ENCODE results near the gene XAB2. TPM values are rescaled to one million over a fixed set of nuclear protein-coding genes. Genes with fewer than 3 reads are reported as not detected.

XAB2 gene
- 10 to 100 TPM; 33.3 to 47.0 (median 34.9) TPM for polyA plus RNA-seq (ENCODE audit: insufficient read length in 4 of 4)

DNA sequence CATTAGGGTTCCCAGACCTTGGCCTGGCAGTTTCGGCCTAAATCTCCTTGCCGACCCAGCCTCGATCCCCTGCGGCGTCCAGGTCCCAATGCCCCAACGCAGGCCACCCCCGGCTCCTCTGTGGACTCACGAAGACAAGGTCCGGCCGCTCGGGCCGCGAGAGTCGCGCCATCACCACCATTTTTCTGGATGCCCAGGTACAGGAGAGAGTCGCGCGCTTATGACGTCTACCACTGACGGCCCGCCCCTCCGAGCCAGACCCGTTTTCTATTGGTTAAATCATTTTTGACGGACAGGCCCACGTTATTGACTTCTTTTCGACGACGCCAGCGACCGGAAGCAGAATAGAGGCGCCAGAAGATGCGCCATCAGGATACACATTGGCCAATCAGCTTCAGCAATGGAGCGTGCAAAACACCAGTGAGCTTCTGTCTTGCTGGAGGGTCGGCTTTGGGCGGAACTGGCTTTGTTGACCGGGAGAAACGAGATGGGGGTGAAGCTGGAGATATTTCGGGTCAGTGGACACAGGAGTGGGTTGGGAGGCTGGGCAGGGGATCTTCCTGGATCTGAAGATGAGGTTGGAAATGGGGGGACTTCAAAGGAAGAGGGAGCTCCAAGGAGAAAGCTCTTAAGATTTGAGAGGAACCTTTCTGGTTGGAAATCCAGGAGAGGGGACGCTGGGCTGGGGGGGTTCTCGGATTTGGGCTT, at the start of gene XAB2, which contains the start of gene PET100:
Gene XAB2, minus strand, starts transcription at position 199 of the 708 bp plus-strand sequence. Its CDS starts 18 bp downstream, at position 181.
Gene PET100, plus strand, starts transcription at position 447 of the 708 bp plus-strand sequence. Its CDS starts 41 bp downstream, at position 488.
- peak; percentile 96 to 99 (median 98) for DNase-seq (ENCODE audit: low read depth in 4 of 4, low spot score in 3 of 4)

DNA sequence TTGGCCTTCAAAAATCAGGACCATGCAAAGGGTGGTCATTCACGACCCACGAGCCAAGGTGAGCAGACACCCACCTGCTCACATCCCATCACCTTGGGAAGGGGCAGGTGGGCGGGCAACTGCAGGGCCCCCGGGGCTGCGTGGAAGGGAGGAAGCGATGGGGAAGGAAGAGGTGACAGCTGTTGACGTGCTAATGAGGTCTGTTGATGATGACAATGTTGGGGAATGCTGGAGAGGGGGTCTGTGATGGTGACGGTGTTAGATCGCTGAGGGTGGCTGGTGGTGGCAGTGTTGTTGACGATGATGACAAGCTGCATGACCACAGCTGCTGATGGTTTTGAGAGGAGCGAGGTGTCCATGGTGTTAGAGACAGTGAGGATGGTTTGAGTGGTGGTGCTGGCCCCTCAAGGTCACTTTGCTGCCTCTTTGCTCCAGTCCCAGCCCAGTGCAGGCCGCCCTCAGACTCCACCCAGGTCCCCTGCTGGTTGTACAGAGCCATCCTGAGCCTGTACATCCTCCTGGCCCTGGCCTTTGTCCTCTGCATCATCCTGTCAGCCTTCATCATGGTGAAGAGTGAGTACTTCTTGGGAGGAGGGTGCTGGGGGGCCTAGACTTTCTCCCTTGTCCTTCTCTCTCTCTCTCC, 48.4 kb upstream of the XAB2 start:
- DNase-seq (ENCODE audit: low read depth in 4 of 4, low spot score in 3 of 4), result no peak

DNA sequence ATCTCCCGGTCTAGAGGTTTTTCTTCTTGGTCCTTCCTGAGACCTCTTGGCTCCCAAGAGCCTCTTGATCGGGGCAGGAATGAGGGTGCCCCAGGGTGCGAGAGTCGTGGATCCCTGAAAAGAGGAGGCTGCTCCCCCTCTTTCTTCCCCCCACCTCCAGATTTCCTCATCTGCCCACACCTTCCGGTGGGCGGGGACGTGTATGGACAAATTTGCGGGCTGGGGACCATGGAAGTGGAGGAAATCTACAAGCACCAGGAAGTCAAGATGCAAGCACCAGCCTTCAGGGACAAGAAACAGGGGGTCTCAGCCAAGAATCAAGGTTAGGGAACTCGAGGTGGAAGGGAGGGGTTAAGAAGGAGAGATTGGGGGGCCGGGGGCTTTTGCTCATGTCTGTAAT, 47.5 kb upstream of the XAB2 start, which contains the start of gene MCEMP1:
Gene MCEMP1, plus strand, starts transcription at position 237 of the 400 bp plus-strand sequence. Its CDS starts 31 bp downstream, at position 268.
- no peak for DNase-seq (ENCODE audit: low read depth in 4 of 4, low spot score in 3 of 4)

DNA sequence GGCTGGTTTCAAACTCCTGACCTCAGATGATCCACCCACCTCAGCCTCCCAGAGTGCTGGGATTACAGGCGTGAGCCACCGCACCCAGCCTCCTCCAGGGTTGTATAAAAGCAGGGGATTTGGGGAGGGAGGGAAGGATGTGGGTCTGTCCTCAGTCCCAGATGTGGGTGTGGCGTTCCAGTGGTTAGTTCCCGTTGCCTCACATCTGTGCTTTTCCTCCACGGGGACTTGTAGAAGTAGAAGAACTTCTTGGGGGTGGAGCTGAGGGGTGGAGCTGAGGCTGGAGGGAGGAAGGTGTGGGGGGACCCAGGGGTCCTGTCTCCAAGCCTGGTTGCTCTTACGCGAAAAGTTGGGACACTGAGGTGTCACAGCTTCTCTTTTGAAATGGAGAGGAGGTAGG, 47.0 kb upstream of the XAB2 start:
- no peak for DNase-seq (ENCODE audit: low read depth in 4 of 4, low spot score in 3 of 4)

DNA sequence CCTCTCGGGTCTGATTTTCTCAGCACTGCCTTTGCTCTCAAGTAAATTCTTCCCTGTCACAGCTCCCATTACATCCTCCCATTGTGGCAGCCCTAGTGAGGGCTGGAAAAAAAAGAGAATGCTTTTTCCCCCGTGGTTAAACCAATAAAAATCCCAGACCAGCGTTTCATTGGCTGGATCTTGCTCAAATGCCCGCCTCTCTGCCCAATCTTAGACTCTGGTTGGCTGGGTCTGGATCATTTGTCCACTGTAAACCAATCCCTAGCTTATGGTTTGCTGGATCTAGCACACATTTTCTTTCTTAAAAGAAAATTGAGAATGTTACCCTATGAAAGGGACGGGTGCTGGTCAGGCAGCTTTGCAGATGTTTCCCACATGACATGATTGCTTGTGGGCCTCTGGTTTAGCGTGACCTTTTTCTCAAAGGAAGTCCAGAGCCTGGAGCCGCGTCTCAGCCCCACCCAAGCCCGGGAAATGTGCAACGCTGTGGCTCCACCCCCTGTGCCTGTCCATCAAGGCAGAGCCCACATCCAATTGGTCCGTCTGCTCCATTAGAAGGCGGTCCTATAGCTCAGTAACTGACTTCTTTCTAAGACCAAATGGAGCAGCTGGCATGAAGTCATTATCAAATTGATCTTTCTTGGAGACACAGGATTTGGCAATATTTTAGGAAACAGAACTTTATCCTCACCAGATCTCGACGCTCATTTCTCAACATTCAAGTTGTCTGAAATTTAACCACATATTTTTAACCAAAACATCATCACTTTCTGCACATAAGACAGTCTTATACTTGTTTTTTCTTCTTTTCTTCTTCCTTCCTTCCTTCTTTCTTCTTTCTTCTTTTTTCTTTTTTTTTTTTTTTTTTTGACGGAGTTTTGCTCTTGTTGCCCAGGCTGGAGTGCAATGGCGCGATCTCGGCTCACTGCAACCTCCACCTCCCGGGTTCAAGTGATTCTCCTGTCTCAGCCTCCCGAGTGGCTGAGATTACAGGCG, 45.0 kb upstream of the XAB2 start:
- DNase-seq (ENCODE audit: low read depth in 4 of 4, low spot score in 3 of 4), result no peak

DNA sequence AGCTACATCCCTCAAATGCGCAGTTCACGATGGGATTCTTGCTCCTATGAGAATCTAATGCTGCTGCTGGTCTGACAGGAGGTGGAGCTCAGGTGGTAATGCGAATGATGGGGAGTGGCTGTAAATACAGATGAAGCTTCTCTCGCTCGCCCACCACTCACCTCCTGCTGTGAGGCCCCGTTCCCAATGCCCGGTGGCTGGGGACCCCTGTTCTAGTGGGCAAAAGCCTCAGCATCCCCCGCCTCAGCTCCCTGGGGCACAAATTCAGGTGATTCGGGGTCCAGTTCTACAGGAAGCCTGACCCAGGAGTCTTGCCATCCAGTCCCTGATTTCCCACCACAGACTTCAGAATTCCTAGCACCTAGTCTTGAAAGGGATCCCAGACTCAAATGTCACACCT, 43.2 kb upstream of the XAB2 start:
- DNase-seq (ENCODE audit: low read depth in 4 of 4, low spot score in 3 of 4), result no peak

DNA sequence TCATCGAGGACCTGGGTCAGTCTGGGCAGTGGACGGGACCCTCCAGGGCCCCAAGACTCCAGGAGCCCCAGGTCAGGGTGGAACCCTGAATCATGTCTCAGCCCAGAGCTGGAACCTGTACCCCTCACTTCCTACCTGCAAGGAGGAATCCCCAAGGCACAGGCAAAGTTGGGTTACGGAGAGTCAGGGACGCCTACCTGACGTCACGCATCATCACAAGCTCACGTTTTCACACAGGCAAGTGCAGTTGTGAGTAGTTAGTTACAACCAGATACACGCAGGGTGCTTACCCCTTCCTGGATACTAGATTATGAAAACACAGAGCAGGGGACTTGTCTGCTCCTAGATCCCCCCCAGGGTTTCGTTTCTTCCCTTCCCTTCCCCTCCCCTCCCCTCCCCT, 41.4 kb upstream of the XAB2 start:
- DNase-seq (ENCODE audit: low read depth in 4 of 4, low spot score in 3 of 4), result no peak

DNA sequence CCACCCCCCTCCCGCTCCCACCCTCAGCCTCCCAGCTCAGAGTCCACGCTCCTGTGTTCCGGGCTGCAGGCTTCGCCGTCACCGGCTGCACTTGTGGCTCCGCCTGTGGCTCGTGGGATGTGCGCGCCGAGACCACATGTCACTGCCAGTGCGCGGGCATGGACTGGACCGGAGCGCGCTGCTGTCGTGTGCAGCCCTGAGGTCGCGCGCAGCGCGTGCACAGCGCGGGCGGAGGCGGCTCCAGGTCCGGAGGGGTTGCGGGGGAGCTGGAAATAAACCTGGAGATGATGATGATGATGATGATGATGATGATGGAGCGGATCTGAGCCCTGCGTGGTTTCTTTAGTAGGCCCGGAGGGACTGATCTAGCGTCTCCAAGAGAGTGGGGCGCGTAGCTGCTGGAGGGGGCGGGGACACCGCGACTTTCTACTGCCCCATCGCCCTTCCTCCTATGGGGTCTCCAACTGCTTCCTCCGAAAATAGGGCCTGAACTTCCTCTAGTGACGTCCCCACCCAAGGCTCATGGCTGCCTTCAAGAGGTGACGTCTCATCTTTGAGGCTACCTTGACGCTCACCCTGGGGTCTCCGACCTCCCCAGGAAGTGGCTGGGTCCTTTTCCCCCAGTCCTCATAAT, 40.9 kb upstream of the XAB2 start:
- no peak for DNase-seq (ENCODE audit: low read depth in 4 of 4, low spot score in 3 of 4)

DNA sequence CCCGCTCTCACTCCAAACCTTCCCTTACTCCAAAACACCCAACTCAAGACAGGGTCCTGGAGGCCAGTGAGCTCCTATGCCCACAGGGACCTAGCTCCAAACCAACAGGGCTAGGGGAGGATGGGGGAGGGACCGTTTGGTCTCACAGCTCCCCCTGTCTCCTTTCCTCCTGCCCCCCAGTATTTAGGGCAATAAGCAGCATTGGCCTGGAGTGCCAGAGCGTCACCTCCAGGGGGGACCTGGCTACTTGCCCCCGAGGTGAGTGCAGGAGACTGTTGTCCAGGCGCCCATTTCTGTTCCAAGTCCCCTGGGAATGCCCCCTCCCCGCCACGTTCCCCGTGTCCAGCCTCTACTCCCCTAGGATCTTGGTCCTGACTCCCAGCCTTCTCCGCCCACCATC, 40.3 kb upstream of the XAB2 start:
- DNase-seq (ENCODE audit: low read depth in 4 of 4, low spot score in 3 of 4), result no peak

DNA sequence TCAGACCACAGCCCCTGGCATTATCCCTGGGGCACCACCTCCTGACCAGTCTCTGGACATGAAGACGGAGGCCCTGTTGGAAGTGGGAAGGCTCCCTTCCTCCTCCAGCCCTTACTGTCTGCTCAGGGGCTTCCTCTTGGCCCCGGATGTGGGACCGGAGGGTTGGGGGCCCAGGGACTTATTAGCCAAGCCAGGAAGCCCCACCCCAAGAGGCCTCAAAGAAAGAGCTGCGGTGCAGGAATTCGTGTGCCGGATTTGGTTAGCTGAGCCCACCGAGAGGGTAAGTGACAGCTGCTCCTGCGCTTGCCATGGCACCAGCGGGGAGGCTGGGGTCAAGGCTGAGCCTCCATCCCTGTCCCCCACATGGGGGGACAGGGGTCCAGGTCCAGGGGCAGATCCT, 39.5 kb upstream of the XAB2 start, which contains the start of gene RETN:
Gene RETN, plus strand, starts transcription at position 208 of the 400 bp plus-strand sequence. CDS start 278 bp downstream, outside the sequence.
- DNase-seq (ENCODE audit: low read depth in 4 of 4, low spot score in 3 of 4), result no peak

DNA sequence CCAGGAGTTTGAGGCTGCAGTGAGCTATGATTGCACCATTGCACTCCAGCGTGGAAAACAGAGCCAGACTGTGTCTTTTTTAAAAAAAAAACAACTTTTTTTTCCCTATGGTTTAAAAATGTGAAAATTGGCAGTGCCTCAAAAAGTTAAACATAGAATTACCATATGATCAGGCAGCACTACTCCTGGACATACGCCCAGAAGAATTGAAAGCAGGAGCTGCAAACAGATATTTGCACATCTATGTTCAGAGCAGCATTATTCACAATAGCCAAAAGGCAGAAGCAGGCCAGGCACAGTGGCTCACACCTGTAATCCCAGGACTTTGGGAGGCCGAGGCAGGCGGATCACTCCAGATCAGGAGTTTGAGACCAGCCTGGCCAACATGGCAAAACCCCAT, 35.7 kb upstream of the XAB2 start:
- no peak for DNase-seq (ENCODE audit: low read depth in 4 of 4, low spot score in 3 of 4)

DNA sequence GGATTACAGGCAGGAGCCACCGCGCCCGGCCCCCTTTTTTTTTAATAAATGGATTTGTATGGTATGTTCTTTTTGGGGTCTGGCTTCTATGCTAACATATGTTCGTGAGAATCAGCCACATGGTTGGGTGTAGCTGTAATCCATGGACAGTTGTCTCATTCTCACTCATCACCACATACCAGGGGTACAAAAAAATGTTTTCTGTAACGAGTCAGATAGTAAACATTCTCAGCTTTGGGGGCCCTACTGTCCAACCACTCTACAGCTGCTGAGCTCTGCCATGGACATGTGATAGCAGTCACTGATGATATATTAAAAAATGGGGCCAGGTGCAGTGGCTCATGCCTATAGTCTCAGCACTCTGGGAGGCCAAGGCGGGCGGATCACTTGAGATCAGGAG, 34.4 kb upstream of the XAB2 start:
- DNase-seq (ENCODE audit: low read depth in 4 of 4, low spot score in 3 of 4), result no peak

DNA sequence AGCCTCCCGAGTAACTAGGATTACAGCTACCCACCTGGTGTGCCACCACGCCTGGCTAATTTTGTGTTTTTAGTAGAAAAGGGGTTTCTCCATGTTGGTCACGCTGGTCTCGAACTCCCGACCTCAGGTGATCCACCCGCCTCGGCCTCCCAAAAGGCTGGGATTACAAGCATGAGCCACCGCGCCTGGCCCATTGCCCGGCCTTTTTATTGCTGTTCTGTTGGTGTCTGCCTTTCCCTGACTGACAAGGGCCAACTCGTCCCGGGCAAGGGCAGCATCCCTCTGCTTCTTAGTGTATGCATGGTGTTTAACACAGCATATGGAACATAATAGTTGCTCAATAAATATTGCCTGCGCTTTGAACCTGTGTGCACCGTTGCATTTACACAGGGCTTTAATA, 33.3 kb upstream of the XAB2 start:
- DNase-seq (ENCODE audit: low read depth in 4 of 4, low spot score in 3 of 4), result no peak

DNA sequence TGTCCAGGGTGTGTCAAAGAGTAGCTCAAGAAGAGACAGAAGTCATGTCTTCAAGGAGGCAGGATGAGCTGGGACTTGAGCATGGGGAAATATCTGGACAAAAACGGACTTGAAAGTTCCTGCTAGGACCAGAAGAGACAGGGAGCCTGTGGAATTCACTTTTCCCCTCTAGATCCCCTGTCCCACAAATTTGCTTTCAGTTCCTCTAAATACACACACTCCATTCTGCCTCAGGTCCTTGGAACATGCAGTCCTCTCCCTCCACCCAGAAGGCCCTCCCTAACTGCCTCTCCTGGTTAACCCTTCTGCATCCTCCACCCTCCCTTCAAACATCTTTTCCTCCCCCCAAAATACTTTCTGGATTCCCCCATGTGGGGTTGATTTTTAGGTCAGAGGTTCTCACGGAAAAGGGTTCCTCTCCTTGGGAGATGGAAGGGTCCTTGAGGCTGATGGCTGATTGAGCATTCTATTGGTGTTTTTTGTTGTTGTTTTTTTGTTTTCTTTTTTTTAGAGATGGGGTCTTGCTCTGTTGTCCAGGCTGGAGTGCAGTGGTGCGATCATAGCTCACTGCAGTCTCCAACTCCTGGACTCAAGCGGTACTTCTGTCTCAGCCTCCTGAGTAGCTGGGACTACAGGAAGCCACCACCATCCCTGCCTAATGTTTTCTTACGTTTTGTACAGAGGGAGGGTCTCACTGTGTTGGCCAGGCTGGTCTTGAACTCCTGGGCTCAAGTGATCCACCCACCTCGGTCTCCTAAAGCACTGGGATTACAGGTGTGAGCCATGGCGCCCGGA, 32.6 kb upstream of the XAB2 start:
- DNase-seq (ENCODE audit: low read depth in 4 of 4, low spot score in 3 of 4), result no peak

DNA sequence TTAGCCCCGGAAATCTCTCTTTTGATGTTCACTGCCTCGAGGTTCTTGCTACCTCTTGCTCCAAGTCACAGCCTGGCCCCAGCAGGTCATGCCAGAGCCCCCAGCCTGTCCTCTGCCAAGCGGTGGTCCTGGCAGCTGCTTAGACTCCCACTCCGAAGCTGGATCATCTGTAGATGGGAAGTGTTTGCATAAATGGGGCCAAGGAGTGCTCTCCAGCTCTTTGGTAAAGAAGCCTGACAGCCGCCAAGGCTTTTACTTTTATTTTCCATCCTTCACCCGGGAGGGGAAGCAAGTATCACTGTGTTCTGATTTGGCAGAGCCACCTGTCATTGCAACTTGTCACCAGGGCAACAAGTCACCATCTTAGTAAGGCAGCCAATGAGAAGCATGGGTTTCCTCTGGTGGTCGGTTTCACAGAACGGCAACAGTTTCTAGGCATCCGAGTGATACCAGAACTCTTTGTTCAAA, 28.9 kb upstream of the XAB2 start:
- no peak for DNase-seq (ENCODE audit: low read depth in 4 of 4, low spot score in 3 of 4)

DNA sequence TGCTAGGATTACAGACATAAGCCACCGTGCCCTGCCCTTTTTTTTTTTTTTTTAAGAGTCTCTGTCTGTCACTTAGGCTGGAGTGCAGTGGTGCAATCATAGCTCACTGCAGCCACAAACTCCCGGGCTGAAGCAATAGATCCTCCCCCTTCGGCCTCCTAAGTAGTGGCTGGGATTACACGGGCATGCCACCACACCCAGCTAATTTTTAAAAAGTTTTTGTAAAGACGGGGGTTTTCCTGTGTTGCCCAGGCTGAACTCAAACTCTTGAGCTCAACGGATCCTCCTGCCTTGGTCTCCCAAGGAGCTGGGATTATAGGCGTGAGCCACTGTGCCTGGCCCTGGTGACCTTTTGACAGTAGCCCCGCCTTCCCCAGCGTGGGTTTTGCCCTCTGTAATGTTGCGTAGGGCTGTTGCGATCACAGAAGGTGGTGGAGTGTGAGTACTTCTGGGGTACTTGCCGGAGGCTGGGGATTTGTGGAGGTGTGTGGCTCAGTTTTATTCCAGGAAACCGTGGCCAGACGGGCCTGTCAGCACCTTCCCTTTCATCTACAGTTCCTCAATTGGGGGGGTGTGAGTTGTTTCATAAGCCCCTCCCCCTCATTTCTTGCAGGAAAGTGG, 27.9 kb upstream of the XAB2 start:
- no peak for DNase-seq (ENCODE audit: low read depth in 4 of 4, low spot score in 3 of 4)

DNA sequence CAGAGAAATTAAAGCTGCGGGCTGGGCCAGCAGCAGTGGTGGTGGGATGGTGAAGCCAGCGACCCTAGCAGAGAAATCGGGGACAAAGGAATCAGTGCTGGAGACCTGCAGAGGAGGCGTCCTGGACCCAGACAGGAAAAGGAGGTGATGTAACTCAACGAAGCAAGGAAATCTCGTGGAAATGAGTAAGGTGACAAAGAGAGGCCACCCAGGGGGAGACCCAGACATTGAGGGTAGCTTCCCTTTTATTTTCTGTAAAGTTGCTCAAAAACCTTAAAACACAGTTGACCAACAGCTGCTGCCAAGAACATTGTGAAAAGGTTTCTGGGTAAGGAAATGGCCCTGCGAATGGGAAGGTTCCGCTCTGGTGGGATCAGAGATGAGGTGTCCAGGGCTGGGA, 26.2 kb upstream of the XAB2 start:
- no peak for DNase-seq (ENCODE audit: low read depth in 4 of 4, low spot score in 3 of 4)

DNA sequence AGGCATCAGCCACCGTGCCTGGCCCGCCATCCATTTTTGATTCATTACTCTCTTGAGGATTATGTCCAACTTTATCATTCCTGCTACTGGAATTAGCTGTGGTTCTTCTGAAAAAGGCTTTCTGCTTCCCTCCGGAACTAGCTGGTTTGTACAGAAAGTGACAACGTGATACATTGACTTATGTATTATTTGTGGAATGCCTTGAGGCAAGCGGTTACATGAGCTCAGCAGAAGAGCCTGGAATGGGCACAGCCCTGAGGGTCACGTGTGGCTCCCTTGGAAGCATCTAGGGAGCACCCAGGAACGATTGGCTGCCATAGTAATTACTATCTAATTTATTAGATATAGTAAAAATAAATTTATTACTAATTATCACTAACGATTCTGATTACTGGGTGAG, 25.1 kb upstream of the XAB2 start:
- DNase-seq (ENCODE audit: low read depth in 4 of 4, low spot score in 3 of 4), result no peak

Data from right renal pelvis (tissue), 4 donors.